HepG2 (cell line): ENCODE measurements around the gene ZSCAN23. TPM values are rescaled to one million over a fixed set of nuclear protein-coding genes. Genes with fewer than 3 reads are reported as not detected.
A peak's percentile ranks its signal among the peaks of the same experiment; 100 is the strongest.

Experiments
- GFI1 ChIP-seq: sonication (generic); formaldehyde crosslinking; IDR thresholded peaks from 2 replicates; pipeline ENCODE4 v1.5.0; 2020; ENCODE audit warnings: missing genetic modification reagents, mild to moderate bottlenecking, borderline replicate concordance
- HNF4A ChIP-seq: sonication (generic); formaldehyde crosslinking; IDR thresholded peaks from 2 replicates; pipeline ENCODE4 v1.4.0; 2020; ENCODE audit warnings: missing genetic modification reagents
- NFKB2 ChIP-seq: sonication (generic); formaldehyde crosslinking; IDR thresholded peaks from 2 replicates; pipeline ENCODE4 v1.4.0; 2020; ENCODE audit warnings: missing genetic modification reagents, borderline replicate concordance
- RARA ChIP-seq: IDR thresholded peaks from 2 replicates; pipeline ENCODE4 v1.6.1; 2016; ENCODE audit warnings: missing genetic modification reagents, missing compliant biosample characterization
- SETDB1 ChIP-seq: sonication (generic); formaldehyde crosslinking; IDR thresholded peaks from 2 replicates; pipeline ENCODE4 v1.5.1; 2020; ENCODE audit warnings: missing genetic modification reagents, mild to moderate bottlenecking, borderline replicate concordance
- XBP1 ChIP-seq: sonication (generic); formaldehyde crosslinking; IDR thresholded peaks from 2 replicates; pipeline ENCODE4 v1.5.0; 2020; ENCODE audit warnings: missing genetic modification reagents
- ZNF274 ChIP-seq: sonication (generic); formaldehyde crosslinking; IDR thresholded peaks from 2 replicates; pipeline ENCODE4 v1.5.1; 2020; ENCODE audit warnings: mild to moderate bottlenecking, missing genetic modification reagents
- ZNF432 ChIP-seq: sonication (generic); formaldehyde crosslinking; IDR thresholded peaks from 2 replicates; pipeline ENCODE4 v1.5.0; 2020; ENCODE audit warnings: missing genetic modification reagents, mild to moderate bottlenecking, borderline replicate concordance
- ZNF530 ChIP-seq: sonication (generic); formaldehyde crosslinking; IDR thresholded peaks from 2 replicates; pipeline ENCODE4 v1.5.0; 2020; ENCODE audit warnings: low read depth, mild to moderate bottlenecking, missing genetic modification reagents
- ZNF546 ChIP-seq: sonication (generic); formaldehyde crosslinking; conservative IDR thresholded peaks from 2 replicates; pipeline ENCODE4 v1.8.1; 2023; ENCODE audit warnings: mild to moderate bottlenecking, missing genetic modification reagents
- ZNF569 ChIP-seq: sonication (generic); formaldehyde crosslinking; IDR thresholded peaks from 2 replicates; pipeline ENCODE4 v1.5.0; 2020; ENCODE audit warnings: mild to moderate bottlenecking, missing genetic modification reagents, moderate library complexity, borderline replicate concordance
- ZNF652 ChIP-seq: IDR thresholded peaks from 2 replicates; pipeline ENCODE4 v1.6.1; 2016; ENCODE audit warnings: low read depth, borderline replicate concordance
- ZNF883 ChIP-seq: sonication (generic); formaldehyde crosslinking; IDR thresholded peaks from 2 replicates; pipeline ENCODE4 v1.5.1; 2020; ENCODE audit warnings: mild to moderate bottlenecking, missing genetic modification reagents; ENCODE audit errors: not compliant biosample characterization
- polyA plus RNA-seq, 8 experiments: library from polyadenylated mRNA; depleted of rRNA in 3 of 8; stranded (reverse) in 7 of 8; unstranded in 1 of 8; fragments of >200 nt; fragmentation: Illumina TruSeq in 4 of 8; extraction: Trizol in 4 of 8; gene quantifications; 2 replicates each; pipeline versions ENCODE4 v1.2.1 to v1.2.3, GENCODE V29; 2011 to 2016; ENCODE audit warnings: low read depth in 4 of 8, missing spikeins in 1 of 8, mixed read lengths in 1 of 8; ENCODE audit not compliant: insufficient read depth in 1 of 8
- total RNA-seq, 5 experiments: library from RNA; depleted of rRNA; stranded (reverse); fragments of >200 nt; fragmentation: Illumina TruSeq; extraction: Trizol; gene quantifications; 2 replicates each; pipeline ENCODE4 v1.2.3, GENCODE V29; 2016; ENCODE audit warnings: low read depth in 1 of 5
- TF ChIP-seq, protein P1 (sequence below), 2 experiments: sonication (generic) in 1 of 2; formaldehyde crosslinking in 1 of 2; IDR thresholded peaks; 2 replicates each; pipeline versions ENCODE4 v1.4.0 to v1.6.1; 2018 to 2020; ENCODE audit warnings: missing genetic modification reagents in 2 of 2, borderline replicate concordance in 1 of 2, low read depth in 1 of 2, mild to moderate bottlenecking in 1 of 2, missing biosample characterization in 1 of 2
- TF ChIP-seq, protein P2 (sequence below): IDR thresholded peaks from 2 replicates; pipeline ENCODE4 v1.6.1; 2016; ENCODE audit warnings: low read depth, missing genetic modification reagents, missing compliant biosample characterization
- TF ChIP-seq, protein P3 (sequence below): sonication (generic); formaldehyde crosslinking; IDR thresholded peaks from 2 replicates; pipeline ENCODE4 v1.8.0; 2022; ENCODE audit warnings: mild to moderate bottlenecking, missing genetic modification reagents, moderate library complexity
- TF ChIP-seq, protein P4 (sequence below): sonication (generic); formaldehyde crosslinking; IDR thresholded peaks from 2 replicates; pipeline ENCODE4 v1.5.0; 2020; ENCODE audit warnings: mild to moderate bottlenecking, missing genetic modification reagents
- TF ChIP-seq, protein P5 (sequence below): sonication (generic); formaldehyde crosslinking; IDR thresholded peaks from 2 replicates; pipeline ENCODE4 v1.5.0; 2020; ENCODE audit warnings: mild to moderate bottlenecking, low read depth, missing genetic modification reagents, borderline replicate concordance

ZSCAN23 gene
- total and polyA plus RNA-seq, 2 of the 13 experiments (the other 11 are each of a cell fraction or from before 2014, with no cell fraction given): 0.29 to 1.2 TPM

DNA sequence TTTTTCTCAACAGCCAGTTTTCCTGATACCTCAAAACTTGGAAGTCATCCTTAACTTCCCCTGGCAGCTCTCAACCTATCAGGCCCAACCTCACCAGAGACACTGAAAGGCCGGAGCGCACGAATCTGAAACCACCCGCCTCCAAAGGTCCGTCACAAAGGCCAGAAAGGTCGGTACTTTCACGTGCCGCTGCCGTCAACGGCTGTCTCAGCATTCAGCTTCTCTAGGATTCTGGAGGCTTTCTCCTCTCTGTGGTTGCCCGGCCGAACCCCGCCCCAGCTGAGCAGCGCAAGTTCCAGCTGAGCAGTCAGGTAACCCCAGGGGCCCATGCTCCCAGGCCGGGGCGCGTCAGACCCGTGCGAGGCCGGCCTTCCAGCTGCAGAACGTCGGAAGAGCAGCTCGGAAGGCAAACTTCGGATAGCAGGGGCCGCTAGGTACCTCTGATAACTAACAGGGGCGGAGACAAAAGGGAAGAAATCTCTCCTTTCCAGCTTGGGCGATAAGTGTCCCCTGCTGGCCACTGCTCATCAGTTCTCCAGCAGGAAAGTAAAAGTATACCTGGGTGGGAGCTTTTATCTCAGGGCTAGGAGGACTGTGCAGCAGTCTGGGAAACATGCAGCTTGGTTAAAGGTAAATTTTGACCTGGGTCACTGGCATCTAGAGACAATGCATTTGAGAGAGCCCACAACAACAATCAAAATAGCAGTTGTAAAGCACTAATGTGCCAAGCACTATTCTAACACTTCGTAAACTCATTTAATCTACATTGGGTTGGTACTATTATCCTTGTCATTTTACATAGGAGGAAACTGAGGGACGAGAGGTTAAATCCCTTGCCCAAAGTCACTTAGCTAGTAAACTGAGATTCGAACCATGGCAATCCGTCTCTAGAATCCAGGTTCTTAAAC is 59.8 kb downstream of the ZSCAN23 start (continued):
- peak; percentile 68 for TF ChIP-seq RARA (CRISPR knock-in tag)
- TF ChIP-seq, protein P1, sequence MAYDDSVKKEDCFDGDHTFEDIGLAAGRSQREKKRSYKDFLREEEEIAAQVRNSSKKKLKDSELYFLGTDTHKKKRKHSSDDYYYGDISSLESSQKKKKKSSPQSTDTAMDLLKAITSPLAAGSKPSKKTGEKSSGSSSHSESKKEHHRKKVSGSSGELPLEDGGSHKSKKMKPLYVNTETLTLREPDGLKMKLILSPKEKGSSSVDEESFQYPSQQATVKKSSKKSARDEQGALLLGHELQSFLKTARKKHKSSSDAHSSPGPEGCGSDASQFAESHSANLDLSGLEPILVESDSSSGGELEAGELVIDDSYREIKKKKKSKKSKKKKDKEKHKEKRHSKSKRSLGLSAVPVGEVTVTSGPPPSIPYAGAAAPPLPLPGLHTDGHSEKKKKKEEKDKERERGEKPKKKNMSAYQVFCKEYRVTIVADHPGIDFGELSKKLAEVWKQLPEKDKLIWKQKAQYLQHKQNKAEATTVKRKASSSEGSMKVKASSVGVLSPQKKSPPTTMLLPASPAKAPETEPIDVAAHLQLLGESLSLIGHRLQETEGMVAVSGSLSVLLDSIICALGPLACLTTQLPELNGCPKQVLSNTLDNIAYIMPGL (CRISPR knock-in tag; IDR thresholded peaks at IDR 0.05; ENCODE audit: borderline replicate concordance in 1 of 2, low read depth in 1 of 2): peak; percentile 93 to 95
- TF ChIP-seq GFI1: peak; percentile 23; the same call in 1 of the 2 replicates
- TF ChIP-seq ZNF432 (CRISPR knock-in tag): no peak
- TF ChIP-seq ZNF652: peak; percentile 76; the same call in 1 of the 2 replicates
- TF ChIP-seq ZNF274 (CRISPR knock-in tag): peak; percentile 71; the same call in 1 of the 2 replicates
- TF ChIP-seq XBP1 (CRISPR knock-in tag): no peak
- peak; percentile 82 for TF ChIP-seq HNF4A (CRISPR knock-in tag)
- 0 out of 2 replicates have a peak, but pooled peaks have one; percentile 49 for TF ChIP-seq ZNF569 (CRISPR knock-in tag)
- TF ChIP-seq, protein P2, sequence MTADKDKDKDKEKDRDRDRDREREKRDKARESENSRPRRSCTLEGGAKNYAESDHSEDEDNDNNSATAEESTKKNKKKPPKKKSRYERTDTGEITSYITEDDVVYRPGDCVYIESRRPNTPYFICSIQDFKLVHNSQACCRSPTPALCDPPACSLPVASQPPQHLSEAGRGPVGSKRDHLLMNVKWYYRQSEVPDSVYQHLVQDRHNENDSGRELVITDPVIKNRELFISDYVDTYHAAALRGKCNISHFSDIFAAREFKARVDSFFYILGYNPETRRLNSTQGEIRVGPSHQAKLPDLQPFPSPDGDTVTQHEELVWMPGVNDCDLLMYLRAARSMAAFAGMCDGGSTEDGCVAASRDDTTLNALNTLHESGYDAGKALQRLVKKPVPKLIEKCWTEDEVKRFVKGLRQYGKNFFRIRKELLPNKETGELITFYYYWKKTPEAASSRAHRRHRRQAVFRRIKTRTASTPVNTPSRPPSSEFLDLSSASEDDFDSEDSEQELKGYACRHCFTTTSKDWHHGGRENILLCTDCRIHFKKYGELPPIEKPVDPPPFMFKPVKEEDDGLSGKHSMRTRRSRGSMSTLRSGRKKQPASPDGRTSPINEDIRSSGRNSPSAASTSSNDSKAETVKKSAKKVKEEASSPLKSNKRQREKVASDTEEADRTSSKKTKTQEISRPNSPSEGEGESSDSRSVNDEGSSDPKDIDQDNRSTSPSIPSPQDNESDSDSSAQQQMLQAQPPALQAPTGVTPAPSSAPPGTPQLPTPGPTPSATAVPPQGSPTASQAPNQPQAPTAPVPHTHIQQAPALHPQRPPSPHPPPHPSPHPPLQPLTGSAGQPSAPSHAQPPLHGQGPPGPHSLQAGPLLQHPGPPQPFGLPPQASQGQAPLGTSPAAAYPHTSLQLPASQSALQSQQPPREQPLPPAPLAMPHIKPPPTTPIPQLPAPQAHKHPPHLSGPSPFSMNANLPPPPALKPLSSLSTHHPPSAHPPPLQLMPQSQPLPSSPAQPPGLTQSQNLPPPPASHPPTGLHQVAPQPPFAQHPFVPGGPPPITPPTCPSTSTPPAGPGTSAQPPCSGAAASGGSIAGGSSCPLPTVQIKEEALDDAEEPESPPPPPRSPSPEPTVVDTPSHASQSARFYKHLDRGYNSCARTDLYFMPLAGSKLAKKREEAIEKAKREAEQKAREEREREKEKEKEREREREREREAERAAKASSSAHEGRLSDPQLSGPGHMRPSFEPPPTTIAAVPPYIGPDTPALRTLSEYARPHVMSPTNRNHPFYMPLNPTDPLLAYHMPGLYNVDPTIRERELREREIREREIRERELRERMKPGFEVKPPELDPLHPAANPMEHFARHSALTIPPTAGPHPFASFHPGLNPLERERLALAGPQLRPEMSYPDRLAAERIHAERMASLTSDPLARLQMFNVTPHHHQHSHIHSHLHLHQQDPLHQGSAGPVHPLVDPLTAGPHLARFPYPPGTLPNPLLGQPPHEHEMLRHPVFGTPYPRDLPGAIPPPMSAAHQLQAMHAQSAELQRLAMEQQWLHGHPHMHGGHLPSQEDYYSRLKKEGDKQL: 0 out of 2 replicates have a peak, but pooled peaks have one; percentile 29
- no peak for TF ChIP-seq ZNF530 (CRISPR knock-in tag)
- TF ChIP-seq, protein P3, sequence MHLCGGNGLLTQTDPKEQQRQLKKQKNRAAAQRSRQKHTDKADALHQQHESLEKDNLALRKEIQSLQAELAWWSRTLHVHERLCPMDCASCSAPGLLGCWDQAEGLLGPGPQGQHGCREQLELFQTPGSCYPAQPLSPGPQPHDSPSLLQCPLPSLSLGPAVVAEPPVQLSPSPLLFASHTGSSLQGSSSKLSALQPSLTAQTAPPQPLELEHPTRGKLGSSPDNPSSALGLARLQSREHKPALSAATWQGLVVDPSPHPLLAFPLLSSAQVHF (CRISPR knock-in tag): no peak
- peak; percentile 61; the same call in 1 of the 2 replicates for TF ChIP-seq NFKB2 (CRISPR knock-in tag)
- TF ChIP-seq ZNF546 (CRISPR knock-in tag): peak; percentile 58; the same call in 1 of the 2 replicates
- peak; percentile 95 for TF ChIP-seq ZNF883 (CRISPR knock-in tag)
- TF ChIP-seq SETDB1 (CRISPR knock-in tag): no peak
- TF ChIP-seq, protein P4, sequence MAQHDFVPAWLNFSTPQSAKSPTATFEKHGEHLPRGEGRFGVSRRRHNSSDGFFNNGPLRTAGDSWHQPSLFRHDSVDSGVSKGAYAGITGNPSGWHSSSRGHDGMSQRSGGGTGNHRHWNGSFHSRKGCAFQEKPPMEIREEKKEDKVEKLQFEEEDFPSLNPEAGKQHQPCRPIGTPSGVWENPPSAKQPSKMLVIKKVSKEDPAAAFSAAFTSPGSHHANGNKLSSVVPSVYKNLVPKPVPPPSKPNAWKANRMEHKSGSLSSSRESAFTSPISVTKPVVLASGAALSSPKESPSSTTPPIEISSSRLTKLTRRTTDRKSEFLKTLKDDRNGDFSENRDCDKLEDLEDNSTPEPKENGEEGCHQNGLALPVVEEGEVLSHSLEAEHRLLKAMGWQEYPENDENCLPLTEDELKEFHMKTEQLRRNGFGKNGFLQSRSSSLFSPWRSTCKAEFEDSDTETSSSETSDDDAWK (CRISPR knock-in tag): no peak
- TF ChIP-seq, protein P5, sequence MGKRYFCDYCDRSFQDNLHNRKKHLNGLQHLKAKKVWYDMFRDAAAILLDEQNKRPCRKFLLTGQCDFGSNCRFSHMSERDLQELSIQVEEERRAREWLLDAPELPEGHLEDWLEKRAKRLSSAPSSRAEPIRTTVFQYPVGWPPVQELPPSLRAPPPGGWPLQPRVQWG: no peak
